SJSA1 (cell line): Measurements from ENCODE around the gene SLC22A13. TPM values are rescaled to one million over a fixed set of nuclear protein-coding genes. Genes with fewer than 3 reads are reported as not detected.

Experiments
- DNase-seq, 2 experiments: peaks; one replicate each; pipeline ENCODE4 v3.0.0-alpha.2; 2015 to 2020; ENCODE audit warnings: low spot score in 2 of 2, low read depth in 1 of 2
- H3K27ac ChIP-seq: fragments of 250-450 bp; sonication (Bioruptor Pico); 2 replicates; pipeline ENCODE4 v1.5.1; 2020; ENCODE audit warnings: mild to moderate bottlenecking, moderate library complexity
- H3K27me3 ChIP-seq: fragments of 250-450 bp; sonication (Bioruptor Pico); replicated peaks from 2 replicates; pipeline ENCODE4 v1.5.1; 2020; ENCODE audit warnings: mild to moderate bottlenecking, moderate library complexity
- H3K36me3 ChIP-seq: fragments of 250-450 bp; sonication (Bioruptor Pico); 2 replicates; pipeline ENCODE4 v1.5.1; 2020; ENCODE audit warnings: mild to moderate bottlenecking
- H3K4me1 ChIP-seq: fragments of 250-450 bp; sonication (Bioruptor Pico); replicated peaks from 2 replicates; pipeline ENCODE4 v1.6.1; 2021; ENCODE audit warnings: mild to moderate bottlenecking
- H3K4me3 ChIP-seq: fragments of 250-450 bp; sonication (Bioruptor Pico); 2 replicates; pipeline ENCODE4 v1.5.1; 2020; ENCODE audit warnings: mild to moderate bottlenecking
- H3K9me3 ChIP-seq: fragments of 250-450 bp; sonication (Bioruptor Pico); replicated peaks from 2 replicates; pipeline ENCODE4 v1.5.1; 2020; ENCODE audit warnings: mild to moderate bottlenecking
- total RNA-seq: library from RNA; depleted of rRNA; stranded (reverse); fragments of >200 nt; shearing (Covaris generic); gene quantifications from 2 replicates; pipeline ENCODE4 v1.2.3, GENCODE V29; 2014

SLC22A13 gene
- total RNA-seq, 1 experiment from 2014 or later = not detected

DNA sequence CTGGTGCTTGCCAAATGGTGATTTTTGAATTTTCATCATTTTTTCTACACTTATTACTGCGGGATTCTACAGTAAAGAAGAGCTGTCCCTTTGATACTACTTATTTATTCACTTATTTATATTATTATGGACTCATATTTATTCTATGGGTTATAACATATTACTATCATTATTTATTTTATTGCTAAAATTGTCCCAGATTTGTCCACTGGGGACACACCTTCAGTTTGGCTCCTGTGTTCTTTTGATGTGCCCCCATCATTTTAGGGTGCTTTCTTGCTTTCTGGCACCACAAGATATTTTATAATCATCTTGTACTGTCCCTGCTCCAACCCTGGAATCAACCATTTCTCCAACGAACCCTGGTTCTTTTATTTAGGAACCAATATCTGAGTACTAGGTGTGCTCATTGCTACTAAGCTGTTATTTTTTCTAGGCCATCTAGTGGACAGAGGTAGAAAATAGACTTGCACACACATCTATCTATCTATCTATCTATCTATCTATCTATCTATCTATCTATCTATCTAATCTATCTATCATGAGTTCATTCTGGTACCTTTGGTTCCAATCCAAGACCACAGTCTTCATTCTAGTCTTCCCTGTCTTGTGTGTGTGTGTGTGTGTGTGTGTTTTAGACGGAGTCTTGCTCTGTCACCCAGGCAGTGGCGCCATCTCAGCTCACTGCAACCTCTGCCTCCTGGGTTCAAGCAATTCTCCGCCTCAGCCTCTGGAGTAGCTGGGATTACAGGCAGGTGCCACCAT is 32.5 kb downstream of the SLC22A13 start:
- Histone ChIP-seq H3K36me3 (no peaks in the 10 kb centered on the region), H3K27ac (no peak overlapping the region), H3K9me3 (no peaks in the 10 kb centered on the region), H3K27me3 (no peaks in the 10 kb centered on the region), H3K4me3 (no peak overlapping the region), H3K4me1 (no peaks in the 10 kb centered on the region)
- no peak for DNase-seq

DNA sequence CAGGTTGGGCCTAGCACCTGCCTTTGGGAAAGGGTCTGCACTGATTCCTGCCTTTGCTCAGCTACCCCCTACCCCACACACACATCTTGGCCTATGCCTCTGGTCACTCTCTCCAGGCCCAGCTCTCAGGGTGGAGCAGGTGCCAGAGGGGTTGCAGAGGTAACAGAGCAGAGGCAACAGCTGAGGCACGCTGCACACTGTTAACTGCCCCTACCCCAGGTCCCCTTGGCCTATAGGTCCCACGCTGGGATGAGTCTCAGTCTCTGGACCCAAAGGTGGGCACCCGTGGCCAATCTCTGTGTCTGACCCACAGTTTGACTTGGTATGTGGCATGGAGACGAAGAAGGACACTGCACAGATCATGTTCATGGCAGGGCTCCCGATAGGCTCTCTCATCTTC is 41.3 kb downstream of the SLC22A13 start:
- Histone ChIP-seq H3K9me3 (no peaks in the 10 kb centered on the region), H3K36me3 (no peaks in the 10 kb centered on the region), H3K27me3 (peaks cover 9% of the 10 kb centered on the region; the same call in 1 of the 2 replicates), H3K4me3 (no peak overlapping the region), H3K4me1 (no peaks in the 10 kb centered on the region), H3K27ac (no peak overlapping the region)
- DNase-seq = no peak

DNA sequence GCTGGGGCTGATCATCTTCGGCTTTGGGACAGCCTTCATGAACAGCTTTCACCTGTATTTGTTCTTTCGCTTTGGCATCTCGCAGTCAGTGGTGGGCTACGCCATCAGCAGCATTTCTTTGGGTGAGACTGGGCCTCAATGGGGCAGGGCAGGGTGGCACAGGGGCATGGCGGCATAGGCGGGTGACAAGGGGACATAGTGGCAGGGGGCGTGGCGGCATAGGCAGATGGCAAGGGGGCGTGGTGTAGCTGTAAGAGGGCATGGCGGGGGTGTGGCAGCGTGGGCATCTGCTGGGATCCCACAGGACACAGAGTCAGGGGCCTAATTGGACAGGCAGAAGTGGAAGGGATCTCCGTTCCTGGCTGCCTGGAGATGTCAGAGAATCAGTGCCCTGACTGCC is 42.0 kb downstream of the SLC22A13 start:
- Histone ChIP-seq H3K36me3 (no peaks in the 10 kb centered on the region), H3K27me3 (peaks cover 9% of the 10 kb centered on the region; the same call in 1 of the 2 replicates), H3K9me3 (no peaks in the 10 kb centered on the region), H3K4me1 (no peaks in the 10 kb centered on the region), H3K27ac (no peak overlapping the region), H3K4me3 (no peak overlapping the region)
- DNase-seq = peak in 1 of 2 experiments; percentile 27

DNA sequence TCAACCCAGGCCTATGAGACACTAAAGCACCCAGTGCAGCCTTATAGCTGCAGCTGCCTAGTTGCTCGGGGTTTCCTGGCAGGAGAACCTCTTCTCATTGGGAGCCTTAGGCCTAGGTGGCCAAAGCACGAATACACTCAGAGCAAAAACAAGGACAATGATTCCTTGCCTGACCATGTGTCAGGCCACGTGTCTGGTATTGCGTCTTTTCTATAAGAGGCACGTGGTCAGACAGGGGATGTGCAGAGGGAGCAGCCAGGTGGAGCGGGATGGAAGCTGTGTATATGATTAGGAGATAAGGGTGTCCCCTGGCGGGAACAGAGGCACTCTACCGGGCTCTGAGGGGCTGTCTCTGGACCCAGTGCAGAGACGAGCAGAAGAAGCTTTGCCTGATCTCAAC is 42.8 kb downstream of the SLC22A13 start:
- Histone ChIP-seq H3K36me3 (no peaks in the 10 kb centered on the region), H3K9me3 (no peaks in the 10 kb centered on the region), H3K27ac (no peak overlapping the region), H3K27me3 (peaks cover 9% of the 10 kb centered on the region; the same call in 1 of the 2 replicates), H3K4me3 (no peak overlapping the region), H3K4me1 (no peaks in the 10 kb centered on the region)
- DNase-seq = no peak

DNA sequence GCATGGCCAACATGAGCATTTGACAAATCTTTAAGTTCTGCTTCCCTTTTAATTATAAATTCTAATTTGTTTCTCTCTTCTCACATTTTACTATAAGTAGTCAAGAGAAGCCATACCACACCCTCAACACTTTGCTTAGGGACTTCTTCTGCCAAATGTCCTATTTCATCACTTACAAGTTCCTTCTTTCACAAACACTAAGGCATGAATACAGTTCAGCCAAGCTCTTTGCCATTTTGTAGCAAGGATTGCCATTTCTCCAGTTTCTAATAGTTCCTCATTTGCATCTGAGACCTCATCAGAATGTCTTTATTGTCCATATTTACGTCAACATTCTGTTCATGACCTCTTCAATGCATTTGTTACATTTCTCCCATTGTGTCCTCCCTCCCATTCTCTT is 45.9 kb downstream of the SLC22A13 start:
- no peak overlapping the region for H3K27ac ChIP-seq

DNA sequence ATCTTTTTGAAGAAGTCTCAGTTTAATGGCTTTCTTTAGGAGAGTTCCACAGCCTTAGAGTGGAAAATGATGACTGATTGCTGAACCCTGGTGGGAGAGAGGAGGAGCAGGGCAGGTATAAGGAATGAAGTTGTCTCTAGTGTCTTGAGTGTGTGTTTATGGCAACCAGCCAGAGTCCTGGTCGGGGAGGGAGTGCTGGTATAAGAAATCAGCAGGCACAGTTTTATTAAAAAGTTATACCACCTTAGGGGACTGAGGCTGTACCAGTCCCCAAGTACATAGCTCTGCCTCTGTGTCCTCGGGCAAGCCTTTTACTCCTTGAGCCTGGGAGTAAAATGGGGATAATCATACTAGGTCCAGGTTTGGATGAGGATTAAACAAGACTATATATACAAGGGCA is 46.3 kb downstream of the SLC22A13 start:
- Histone ChIP-seq H3K9me3 (no peaks in the 10 kb centered on the region), H3K4me1 (no peaks in the 10 kb centered on the region), H3K27ac (no peak overlapping the region), H3K27me3 (peaks cover 9% of the 10 kb centered on the region; the same call in 1 of the 2 replicates), H3K4me3 (no peak overlapping the region), H3K36me3 (no peaks in the 10 kb centered on the region)
- peak in 1 of 2 experiments; percentile 14 for DNase-seq

More for the DNA sequence above, 45.9 kb downstream of the SLC22A13 start:
- H3K36me3 ChIP-seq = no peaks in the 10 kb centered on the region
- no peak for DNase-seq
- no peaks in the 10 kb centered on the region for H3K9me3 ChIP-seq
- no peaks in the 10 kb centered on the region for H3K4me1 ChIP-seq
- peaks cover 9% of the 10 kb centered on the region; the same call in 1 of the 2 replicates for H3K27me3 ChIP-seq
- no peak overlapping the region for H3K4me3 ChIP-seq

DNA sequence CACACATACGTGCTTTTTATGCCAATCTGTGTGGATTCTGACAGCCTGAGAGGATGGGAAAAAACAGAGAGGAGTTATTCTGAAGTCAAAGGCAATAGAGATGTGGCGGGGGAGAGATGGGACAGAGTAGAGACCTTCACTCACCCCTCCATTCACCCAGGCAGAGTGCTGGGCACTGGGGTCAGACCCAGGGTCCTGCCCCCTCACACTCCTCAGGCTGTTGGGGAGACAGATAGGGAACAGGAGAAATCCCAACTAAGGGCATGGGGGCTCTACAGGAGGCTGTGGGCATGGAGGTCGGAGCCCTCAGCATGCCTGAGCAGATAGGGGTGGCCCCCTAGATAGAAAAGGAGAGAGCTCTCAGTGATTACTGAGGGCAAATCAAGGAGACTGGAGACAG is 46.7 kb downstream of the SLC22A13 start:
- no peak overlapping the region for H3K4me3 ChIP-seq
- H3K27me3 ChIP-seq = peaks cover 9% of the 10 kb centered on the region; the same call in 1 of the 2 replicates
- H3K27ac ChIP-seq = no peak overlapping the region

DNA sequence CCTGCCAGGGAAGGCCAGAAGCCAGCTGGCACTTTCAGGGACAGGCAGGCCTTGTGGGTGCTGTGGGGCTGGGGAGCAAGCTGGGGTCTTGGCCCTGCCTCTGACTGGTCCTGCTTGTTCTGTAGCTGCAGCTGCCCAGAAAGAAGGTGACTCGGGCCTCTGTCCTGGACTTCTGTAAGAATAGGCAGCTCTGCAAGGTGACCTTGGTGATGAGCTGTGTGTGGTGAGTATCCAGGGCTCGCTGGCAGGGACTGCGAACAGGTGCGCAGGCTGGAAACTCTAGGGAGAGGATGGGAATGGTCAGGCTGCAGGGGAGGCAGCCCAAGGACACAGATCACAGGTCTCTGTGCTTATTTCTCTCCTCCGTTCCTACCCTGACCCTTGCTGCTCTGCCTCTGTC is 47.7 kb downstream of the SLC22A13 start:
- H3K27ac ChIP-seq = no peak overlapping the region
- H3K36me3 ChIP-seq = no peaks in the 10 kb centered on the region

More for the DNA sequence above, 46.7 kb downstream of the SLC22A13 start:
- Histone ChIP-seq H3K36me3 (no peaks in the 10 kb centered on the region), H3K4me1 (no peaks in the 10 kb centered on the region), H3K9me3 (no peaks in the 10 kb centered on the region)
- no peak for DNase-seq

DNA sequence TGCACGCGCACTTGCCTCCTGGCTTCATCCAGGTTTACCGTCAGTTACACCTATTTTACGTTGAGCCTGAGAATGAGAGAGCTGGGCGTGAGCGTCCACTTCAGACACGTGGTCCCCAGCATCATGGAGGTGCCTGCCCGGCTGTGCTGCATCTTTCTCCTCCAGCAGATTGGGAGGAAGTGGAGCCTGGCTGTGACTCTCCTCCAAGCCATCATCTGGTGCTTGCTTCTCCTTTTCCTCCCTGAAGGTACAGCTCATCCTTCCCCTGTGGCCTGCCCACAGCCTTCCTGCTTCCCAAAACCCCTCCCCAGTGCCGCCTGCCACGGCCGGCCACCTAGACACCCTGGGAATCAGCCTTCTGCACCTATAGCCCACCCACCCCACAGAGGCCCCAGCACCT is 48.1 kb downstream of the SLC22A13 start:
- Histone ChIP-seq H3K9me3 (no peaks in the 10 kb centered on the region), H3K4me1 (no peaks in the 10 kb centered on the region), H3K27me3 (peaks cover 9% of the 10 kb centered on the region; the same call in 1 of the 2 replicates), H3K4me3 (no peak overlapping the region), H3K27ac (no peak overlapping the region), H3K36me3 (no peaks in the 10 kb centered on the region)
- no peak for DNase-seq

More for the DNA sequence above, 47.7 kb downstream of the SLC22A13 start:
- no peak for DNase-seq
- Histone ChIP-seq H3K4me1 (no peaks in the 10 kb centered on the region), H3K4me3 (no peak overlapping the region), H3K9me3 (no peaks in the 10 kb centered on the region), H3K27me3 (peaks cover 9% of the 10 kb centered on the region; the same call in 1 of the 2 replicates)

DNA sequence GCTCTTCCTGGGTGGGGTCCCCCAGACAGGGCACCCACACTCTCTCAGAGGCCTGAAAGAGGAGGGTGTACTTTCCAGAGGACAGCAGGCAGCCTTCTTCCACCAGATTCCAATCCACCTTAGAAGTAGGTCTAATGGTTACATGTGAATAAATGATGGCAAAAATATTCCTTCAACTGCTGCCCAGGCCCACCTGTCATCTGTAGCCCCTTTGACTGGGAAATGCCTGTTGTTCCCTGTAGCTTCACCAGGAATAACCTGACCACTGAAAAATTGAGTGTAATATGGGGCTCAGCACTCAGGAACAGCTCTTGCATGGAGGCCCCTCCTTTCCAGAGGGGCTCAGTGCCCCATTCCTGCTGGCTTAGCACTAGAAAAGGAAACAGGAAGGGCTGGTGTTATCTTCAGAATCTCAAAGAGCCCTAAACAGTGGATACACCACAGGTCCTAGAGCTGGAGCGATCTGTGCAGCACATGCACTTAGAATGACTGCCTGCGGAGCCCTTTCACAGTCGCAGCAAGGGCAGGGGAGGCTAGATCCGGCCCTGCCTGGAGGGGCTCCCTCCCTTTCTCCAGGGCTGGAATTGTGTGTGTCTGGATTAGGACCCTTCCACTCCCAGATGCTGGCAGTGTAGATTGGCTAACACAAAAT is 48.6 kb downstream of the SLC22A13 start:
- Histone ChIP-seq H3K27me3 (peaks cover 9% of the 10 kb centered on the region; the same call in 1 of the 2 replicates), H3K27ac (no peak overlapping the region), H3K4me3 (no peak overlapping the region), H3K9me3 (no peaks in the 10 kb centered on the region), H3K36me3 (no peaks in the 10 kb centered on the region), H3K4me1 (no peaks in the 10 kb centered on the region)
- no peak for DNase-seq

DNA sequence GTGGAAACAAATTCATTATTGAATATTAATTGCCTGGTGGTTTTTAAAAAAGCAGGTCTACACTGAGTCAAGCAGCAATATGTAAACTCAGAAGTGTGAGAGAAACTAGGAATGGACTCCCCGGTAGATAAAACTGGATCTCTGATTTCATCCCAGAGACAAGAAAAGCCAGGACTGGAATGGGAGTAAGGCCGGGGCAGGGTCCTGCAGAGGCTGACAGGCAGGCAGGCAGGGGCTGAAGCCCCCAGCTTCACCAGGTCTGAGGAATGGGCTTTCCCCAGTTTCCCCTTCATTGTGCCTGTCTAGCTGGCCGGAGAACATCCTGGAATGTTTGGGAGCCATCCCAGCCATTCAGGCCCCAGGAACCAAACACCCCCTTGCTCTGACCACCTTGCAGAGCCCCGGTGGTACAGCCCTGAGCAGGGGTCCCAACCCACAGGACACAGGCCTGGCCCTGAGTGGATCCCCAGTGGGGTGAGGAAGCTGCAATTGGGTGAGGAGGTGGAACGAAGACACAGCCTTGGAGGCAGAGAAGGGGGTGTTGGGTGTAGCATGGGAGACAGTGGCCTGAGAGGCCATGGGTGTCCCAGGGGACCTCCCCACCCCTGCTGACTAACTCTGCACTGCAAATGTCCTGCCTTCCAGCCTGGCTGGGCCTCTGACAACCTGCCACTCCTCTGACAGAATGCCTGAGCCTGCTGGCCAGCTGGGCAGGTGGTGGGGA is 49.3 kb downstream of the SLC22A13 start:
- H3K4me1 ChIP-seq = no peaks in the 10 kb centered on the region
- H3K9me3 ChIP-seq = no peaks in the 10 kb centered on the region
- peaks cover 9% of the 10 kb centered on the region; the same call in 1 of the 2 replicates for H3K27me3 ChIP-seq
- DNase-seq = no peak
- H3K4me3 ChIP-seq = no peak overlapping the region
- H3K36me3 ChIP-seq = no peaks in the 10 kb centered on the region
- H3K27ac ChIP-seq = no peak overlapping the region

DNA sequence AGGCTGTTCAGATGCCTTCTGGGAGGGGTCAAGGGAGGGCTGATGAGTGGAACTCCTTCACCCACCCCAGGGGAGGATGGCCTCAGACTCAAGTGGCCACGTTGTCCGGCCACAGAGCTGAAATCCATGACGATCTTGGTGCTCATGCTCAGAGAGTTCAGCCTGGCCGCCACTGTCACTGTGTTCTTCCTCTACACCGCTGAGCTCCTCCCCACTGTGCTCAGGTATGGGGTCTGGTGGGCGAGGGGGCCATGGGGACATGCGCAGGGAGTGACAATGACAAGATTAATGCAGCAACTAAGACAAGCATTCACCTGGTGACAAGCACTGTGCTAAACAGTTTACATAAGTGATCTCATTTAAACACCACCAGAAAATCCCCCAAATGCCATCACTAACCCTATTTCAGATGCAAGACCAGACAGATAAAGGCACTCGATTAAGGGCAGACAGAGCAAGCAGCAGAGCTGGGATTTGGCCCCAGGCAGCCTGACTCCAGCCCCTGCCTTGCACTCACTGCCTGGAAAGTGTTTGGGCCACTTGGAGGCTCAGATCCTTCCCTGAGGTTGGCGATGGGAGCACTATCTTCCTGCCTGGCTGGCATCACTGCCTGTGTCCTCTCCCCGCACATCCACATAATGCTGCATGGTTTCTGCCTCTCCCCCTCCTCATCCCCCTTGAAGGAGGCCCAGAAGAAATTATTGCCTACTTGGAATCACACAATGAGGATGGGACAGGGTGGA is 50.0 kb downstream of the SLC22A13 start:
- H3K4me1 ChIP-seq = no peaks in the 10 kb centered on the region
- H3K27ac ChIP-seq = no peak overlapping the region
- H3K27me3 ChIP-seq = peaks cover 9% of the 10 kb centered on the region; the same call in 1 of the 2 replicates
- DNase-seq = no peak
- H3K36me3 ChIP-seq = no peaks in the 10 kb centered on the region
- H3K9me3 ChIP-seq = no peaks in the 10 kb centered on the region
- H3K4me3 ChIP-seq = no peak overlapping the region
